Chondrocyte (in vitro differentiated cells): Measurements from ENCODE around the gene LCN2. TPM values are rescaled to one million over a fixed set of nuclear protein-coding genes. Genes with fewer than 3 reads are reported as not detected.

ENCODE experiments used
- DNase-seq: peaks from one replicate; pipeline ENCODE4 v3.0.0; 2021; ENCODE audit warnings: mixed read lengths, low spot score
- H3K27ac Mint-ChIP-seq: one replicate; pipeline ENCODE4 v1.8.0; 2021; ENCODE audit warnings: mild to moderate bottlenecking, moderate library complexity, mixed read lengths; ENCODE audit not compliant: unreplicated experiment
- H3K27me3 Mint-ChIP-seq: 2 replicates; pipeline ENCODE4 v1.8.0; 2021; ENCODE audit warnings: low read depth, mixed read lengths
- H3K36me3 Mint-ChIP-seq: 2 replicates; pipeline ENCODE4 v1.8.0; 2021; ENCODE audit warnings: low read depth, mixed read lengths
- H3K4me1 Mint-ChIP-seq: 2 replicates; pipeline ENCODE4 v1.8.0; 2021; ENCODE audit warnings: low read depth, mild to moderate bottlenecking, mixed read lengths
- H3K4me3 Mint-ChIP-seq: one replicate; pipeline ENCODE4 v1.8.0; 2021; ENCODE audit warnings: mild to moderate bottlenecking, moderate library complexity, mixed read lengths; ENCODE audit not compliant: unreplicated experiment
- H3K9me3 Mint-ChIP-seq: 2 replicates; pipeline ENCODE4 v1.8.0; 2021; ENCODE audit warnings: low read depth, mixed read lengths
- total RNA-seq: library from RNA; stranded (reverse); gene quantifications from 3 replicates; pipeline ENCODE4 v1.2.1, GENCODE V29; 2021
- TF ChIP-seq, protein P1 (sequence below): fragments of 200-600 bp; sonication (generic); IDR thresholded peaks from 2 replicates; pipeline ENCODE4 v1.5.0; 2021; ENCODE audit warnings: antibody characterized with exemption, mild to moderate bottlenecking, moderate library complexity

The LCN2 gene
- total RNA-seq, 1 donor from 2014 or later, result not detected

DNA sequence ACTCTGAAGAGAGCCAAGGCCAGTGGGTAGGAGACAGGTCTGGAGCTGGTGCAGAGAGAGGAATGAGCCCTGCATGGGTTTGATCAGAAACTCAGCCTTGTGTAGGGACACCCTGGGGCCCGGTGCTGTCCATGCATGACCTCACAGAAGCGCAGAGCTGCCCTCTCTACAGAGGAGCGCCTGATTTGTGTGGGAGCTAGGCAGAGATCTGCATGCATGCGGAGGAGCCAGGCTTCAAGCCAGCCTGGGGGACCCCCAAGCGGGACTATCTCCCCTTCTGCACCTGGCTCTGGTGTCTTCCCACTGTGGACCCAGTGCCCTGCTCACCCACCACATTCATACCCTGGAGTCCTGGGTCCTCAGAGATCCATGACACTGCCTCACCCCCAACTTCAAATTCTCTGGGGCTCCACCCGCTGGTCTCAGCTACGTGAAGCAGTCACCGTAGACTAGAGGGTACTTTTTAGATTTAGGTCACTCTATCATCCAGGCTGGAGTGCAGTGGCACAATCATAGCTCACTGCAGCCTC lies 2.6 kb upstream of the LCN2 start:
- peaks cover 4% of the 10 kb centered on the region for H3K4me1 Mint-ChIP-seq
- H3K27ac Mint-ChIP-seq, result no peak overlapping the region
- no peaks in the 10 kb centered on the region for H3K36me3 Mint-ChIP-seq
- peak; percentile 59 for DNase-seq
- no peaks in the 10 kb centered on the region for H3K9me3 Mint-ChIP-seq
- no peak overlapping the region for H3K4me3 Mint-ChIP-seq
- TF ChIP-seq, protein P1, sequence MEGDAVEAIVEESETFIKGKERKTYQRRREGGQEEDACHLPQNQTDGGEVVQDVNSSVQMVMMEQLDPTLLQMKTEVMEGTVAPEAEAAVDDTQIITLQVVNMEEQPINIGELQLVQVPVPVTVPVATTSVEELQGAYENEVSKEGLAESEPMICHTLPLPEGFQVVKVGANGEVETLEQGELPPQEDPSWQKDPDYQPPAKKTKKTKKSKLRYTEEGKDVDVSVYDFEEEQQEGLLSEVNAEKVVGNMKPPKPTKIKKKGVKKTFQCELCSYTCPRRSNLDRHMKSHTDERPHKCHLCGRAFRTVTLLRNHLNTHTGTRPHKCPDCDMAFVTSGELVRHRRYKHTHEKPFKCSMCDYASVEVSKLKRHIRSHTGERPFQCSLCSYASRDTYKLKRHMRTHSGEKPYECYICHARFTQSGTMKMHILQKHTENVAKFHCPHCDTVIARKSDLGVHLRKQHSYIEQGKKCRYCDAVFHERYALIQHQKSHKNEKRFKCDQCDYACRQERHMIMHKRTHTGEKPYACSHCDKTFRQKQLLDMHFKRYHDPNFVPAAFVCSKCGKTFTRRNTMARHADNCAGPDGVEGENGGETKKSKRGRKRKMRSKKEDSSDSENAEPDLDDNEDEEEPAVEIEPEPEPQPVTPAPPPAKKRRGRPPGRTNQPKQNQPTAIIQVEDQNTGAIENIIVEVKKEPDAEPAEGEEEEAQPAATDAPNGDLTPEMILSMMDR, result no peak
- H3K27me3 Mint-ChIP-seq, result no peaks in the 10 kb centered on the region

DNA sequence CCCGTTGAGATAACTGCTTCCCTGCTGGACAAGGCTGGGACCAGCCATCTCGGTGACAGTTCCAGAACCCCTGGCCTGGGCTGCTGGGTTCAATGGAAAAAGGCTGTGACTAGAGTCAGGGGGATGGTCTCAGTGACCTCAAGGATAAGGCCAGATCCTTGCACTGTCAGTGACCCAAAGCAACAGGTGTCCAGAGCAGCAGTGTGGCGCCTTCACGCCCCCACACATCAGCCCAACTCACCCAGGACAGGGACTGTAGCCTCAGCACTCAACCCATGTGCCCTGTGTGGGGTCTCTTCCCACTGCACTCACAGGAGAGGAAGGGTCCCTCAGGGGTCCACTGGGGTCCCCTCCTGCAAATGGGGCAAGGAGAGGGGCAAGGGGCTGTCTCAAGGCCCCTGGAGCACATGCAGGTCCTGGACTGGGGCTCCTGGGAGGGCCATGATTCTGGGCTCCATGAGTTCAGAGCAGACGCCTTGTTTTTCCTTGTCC lies 698 bp upstream of the LCN2 start:
- Mint-ChIP-seq H3K36me3 (no peaks in the 10 kb centered on the region), H3K27me3 (no peaks in the 10 kb centered on the region), H3K4me1 (peaks cover 4% of the 10 kb centered on the region), H3K9me3 (no peaks in the 10 kb centered on the region), H3K4me3 (no peak overlapping the region), H3K27ac (no peak overlapping the region)
- no peak for DNase-seq
- TF ChIP-seq, protein P1, result no peak

DNA sequence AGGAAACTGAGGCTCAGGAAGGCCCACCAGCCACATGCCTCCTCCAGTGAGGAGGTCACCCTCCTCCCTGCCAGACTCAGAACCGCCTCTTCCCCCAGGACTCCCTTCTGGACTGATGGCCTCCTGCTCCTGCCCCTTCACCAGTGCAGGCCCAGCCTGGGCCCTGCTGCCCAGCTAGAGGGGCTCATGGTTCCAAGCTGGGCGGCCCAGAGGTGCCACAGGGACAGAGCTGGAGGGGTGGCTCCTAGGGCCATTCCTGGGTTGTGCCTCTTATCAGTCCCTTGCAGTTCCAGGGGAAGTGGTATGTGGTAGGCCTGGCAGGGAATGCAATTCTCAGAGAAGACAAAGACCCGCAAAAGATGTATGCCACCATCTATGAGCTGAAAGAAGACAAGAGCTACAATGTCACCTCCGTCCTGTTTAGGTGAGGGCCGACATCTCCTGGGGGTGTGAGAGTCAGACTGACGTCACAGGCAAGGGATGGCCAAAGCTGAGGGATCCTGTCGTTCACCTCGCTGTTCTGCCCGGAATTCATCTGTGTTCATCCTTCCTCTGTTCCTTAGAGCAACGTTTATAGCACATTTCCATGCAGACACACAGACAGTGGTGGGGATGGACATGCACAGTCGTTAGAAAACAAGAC lies 819 bp downstream of the LCN2 start:
- peaks cover 4% of the 10 kb centered on the region for H3K4me1 Mint-ChIP-seq
- no peaks in the 10 kb centered on the region for H3K36me3 Mint-ChIP-seq
- TF ChIP-seq, protein P1, result no peak
- no peaks in the 10 kb centered on the region for H3K27me3 Mint-ChIP-seq
- peak; percentile 76 for DNase-seq
- H3K27ac Mint-ChIP-seq, result no peak overlapping the region
- no peak overlapping the region for H3K4me3 Mint-ChIP-seq
- no peaks in the 10 kb centered on the region for H3K9me3 Mint-ChIP-seq

DNA sequence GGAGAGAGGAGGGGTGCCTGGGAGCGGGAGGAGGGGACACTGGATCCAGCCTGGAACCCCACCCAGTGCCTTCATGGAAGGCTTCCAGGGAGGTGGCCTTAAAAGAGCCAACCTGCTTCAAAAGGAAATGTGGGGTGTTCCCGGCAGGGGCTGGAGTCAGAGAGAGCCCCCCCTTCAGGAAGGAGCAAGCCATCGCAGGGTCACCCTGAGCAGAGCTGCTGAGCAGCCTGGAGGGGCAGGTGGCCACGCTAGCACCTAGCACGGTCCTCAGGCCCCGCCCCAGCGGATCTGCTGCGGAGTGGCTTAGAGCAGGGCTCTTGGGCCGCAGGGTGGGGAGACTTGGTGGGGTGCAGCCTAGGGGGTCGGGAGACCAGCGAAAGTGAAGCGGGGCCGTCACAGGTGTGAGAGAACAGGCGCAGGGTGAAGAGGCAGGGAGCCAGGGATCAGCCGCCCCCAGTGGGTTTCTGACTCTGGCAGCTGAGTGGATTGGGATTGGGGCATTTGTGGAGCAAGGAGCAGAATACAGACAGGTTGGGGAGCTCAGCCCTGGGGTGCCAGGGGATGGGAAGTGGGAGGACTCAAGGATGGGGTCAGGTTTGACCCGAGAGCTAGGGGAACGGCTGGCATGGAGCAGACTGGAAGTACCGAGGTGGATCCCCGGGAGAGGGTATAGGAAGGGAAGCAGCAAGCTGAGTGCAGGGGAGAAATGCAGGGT lies 1.5 kb downstream of the LCN2 start:
- DNase-seq, result peak; percentile 90
- TF ChIP-seq, protein P1, result peak; percentile 28
- Mint-ChIP-seq H3K4me3 (no peak overlapping the region), H3K4me1 (peaks cover 4% of the 10 kb centered on the region), H3K27me3 (no peaks in the 10 kb centered on the region), H3K27ac (no peak overlapping the region), H3K9me3 (no peaks in the 10 kb centered on the region), H3K36me3 (no peaks in the 10 kb centered on the region)

DNA sequence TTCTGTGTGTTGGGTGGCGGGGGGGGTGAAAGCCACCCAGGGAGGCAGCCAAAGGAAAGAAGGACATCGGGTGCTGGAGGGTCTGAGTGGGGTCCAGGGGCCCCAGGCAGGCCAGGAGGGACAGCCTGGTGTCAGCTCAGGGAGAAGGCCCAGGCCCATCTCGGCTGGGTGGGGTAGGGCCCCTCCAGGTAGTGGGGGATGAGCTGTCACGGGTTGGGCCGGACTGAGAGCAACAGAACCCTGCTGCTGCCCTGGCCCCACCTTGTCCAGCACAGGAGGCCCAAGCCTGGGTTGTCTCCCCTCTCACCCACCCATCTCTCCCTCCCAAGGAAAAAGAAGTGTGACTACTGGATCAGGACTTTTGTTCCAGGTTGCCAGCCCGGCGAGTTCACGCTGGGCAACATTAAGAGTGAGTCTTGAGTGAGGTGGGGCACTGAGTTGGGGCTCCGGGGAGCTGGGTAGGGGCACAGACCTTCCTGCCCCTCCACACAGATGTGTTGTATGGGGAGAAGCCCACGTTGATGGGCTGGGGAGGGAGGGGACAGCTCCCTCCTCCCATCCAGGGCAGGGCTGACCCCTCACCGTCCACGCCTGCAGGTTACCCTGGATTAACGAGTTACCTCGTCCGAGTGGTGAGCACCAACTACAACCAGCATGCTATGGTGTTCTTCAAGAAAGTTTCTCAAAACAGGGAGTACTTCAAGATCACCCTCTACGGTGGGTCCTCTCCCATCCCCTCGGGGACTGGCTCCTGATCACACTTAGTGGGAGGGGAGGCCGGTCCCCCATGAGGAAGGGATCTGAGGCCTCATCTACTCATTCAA lies 2.3 kb downstream of the LCN2 start:
- Mint-ChIP-seq H3K36me3 (no peaks in the 10 kb centered on the region), H3K4me3 (no peak overlapping the region), H3K9me3 (no peaks in the 10 kb centered on the region), H3K27ac (no peak overlapping the region), H3K4me1 (peaks cover 4% of the 10 kb centered on the region), H3K27me3 (no peaks in the 10 kb centered on the region)
- TF ChIP-seq, protein P1, result no peak
- peak; percentile 69 for DNase-seq
